IMR-90 (cell line): ENCODE data around the gene PRR5L. TPM values are rescaled to one million over a fixed set of nuclear protein-coding genes. Genes with fewer than 3 reads are reported as not detected.

Experiments
- CTCF ChIP-seq: conservative IDR thresholded peaks from 2 replicates; pipeline ENCODE4 v1.5.1; 2012; ENCODE audit warnings: mild to moderate bottlenecking, low read depth, low read length, improper control_type of control experiment
- polyA plus RNA-seq, 3 experiments: library from polyadenylated mRNA; depleted of rRNA; stranded (reverse); fragments of >200 nt; gene quantifications; 2 replicates each; pipeline ENCODE4 v1.2.3, GENCODE V29; 2012; ENCODE audit warnings: low replicate concordance in 1 of 3
- total RNA-seq: library from RNA; depleted of rRNA; stranded (reverse); fragments of >200 nt; gene quantifications from 2 replicates; pipeline ENCODE4 v1.2.3, GENCODE V29; 2012

The PRR5L gene
- total and polyA plus RNA-seq, 2 of the 4 experiments (the other 2 are of a cell fraction) = 2.9 to 3.6 TPM

- TF ChIP-seq CTCF = peak; percentile 60
These were observed 81.0 kb downstream of the PRR5L start (continued) for GRCh38 chr11:36376888-36377758.
